ENCODE data around the gene CYSTM1.
A peak's percentile ranks its signal among the peaks of the same experiment; 100 is the strongest.

DNA sequence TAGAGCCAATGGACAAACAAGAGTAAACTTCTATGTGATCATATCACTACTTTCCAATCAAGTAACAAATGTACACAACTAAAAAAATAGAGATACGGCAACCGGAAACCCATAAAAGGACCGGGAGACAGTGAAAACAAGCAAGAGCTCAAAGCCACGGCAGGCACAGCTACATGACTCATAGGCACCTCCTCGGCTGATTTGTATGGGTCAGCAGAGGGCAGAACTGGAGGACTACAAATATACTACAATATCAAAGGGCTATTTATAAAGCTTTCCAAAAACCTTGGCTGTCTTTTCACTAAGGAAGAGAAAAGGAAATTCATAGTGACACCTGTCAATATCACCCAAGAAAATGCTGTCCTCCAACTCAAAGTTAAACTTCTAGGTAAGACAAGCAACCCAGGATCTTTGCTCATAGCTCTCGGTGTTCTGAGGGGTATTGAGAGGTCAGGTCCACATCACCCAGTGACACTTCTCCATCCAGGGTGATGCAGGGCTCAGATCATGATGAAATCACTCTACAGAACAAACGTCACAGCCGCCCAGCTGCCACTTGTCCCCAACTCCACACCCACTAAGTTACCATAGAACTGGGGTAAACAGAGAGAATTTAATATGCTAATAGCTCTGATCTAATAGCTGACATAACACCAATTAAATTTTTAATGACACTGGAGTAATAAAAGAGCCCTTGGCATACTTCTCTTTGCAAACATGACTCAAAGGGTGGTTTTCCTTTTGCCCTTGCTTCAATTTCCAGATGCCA lies 86.6 kb downstream of the CYSTM1 start:
- TF ChIP-seq, protein P1, sequence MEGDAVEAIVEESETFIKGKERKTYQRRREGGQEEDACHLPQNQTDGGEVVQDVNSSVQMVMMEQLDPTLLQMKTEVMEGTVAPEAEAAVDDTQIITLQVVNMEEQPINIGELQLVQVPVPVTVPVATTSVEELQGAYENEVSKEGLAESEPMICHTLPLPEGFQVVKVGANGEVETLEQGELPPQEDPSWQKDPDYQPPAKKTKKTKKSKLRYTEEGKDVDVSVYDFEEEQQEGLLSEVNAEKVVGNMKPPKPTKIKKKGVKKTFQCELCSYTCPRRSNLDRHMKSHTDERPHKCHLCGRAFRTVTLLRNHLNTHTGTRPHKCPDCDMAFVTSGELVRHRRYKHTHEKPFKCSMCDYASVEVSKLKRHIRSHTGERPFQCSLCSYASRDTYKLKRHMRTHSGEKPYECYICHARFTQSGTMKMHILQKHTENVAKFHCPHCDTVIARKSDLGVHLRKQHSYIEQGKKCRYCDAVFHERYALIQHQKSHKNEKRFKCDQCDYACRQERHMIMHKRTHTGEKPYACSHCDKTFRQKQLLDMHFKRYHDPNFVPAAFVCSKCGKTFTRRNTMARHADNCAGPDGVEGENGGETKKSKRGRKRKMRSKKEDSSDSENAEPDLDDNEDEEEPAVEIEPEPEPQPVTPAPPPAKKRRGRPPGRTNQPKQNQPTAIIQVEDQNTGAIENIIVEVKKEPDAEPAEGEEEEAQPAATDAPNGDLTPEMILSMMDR (IDR thresholded peaks at IDR 0.05) = peak in 4 of 7 experiments; percentile 16 to 41 (median 32)
- no peak for TF ChIP-seq POLR2A (IDR thresholded peaks at IDR 0.05)

Data from body of pancreas (tissue), 4 donors.